NCI-H460 (cell line): ENCODE measurements around the gene U2SURP. TPM values are rescaled to one million over a fixed set of nuclear protein-coding genes. Genes with fewer than 3 reads are reported as not detected.

Experiments used
- DNase-seq: peaks from one replicate; pipeline ENCODE4 v3.0.0-alpha.2; 2016; ENCODE audit warnings: low read depth; ENCODE audit errors: extremely low read depth
- polyA plus RNA-seq: library from polyadenylated mRNA; depleted of rRNA; stranded (reverse); fragments of >200 nt; gene quantifications from 2 replicates; pipeline ENCODE4 v1.2.3, GENCODE V29; 2014; cell fraction: nucleus; rRNA removed
- total RNA-seq: library from RNA; depleted of rRNA; stranded (reverse); fragments of >200 nt; shearing (Covaris generic); gene quantifications from 2 replicates; pipeline ENCODE4 v1.2.3, GENCODE V29; 2014; rRNA removed

The U2SURP gene
- 121 and 122 TPM in 2 replicates for total RNA-seq
- 146 and 163 TPM in 2 replicates for polyA plus RNA-seq

DNA sequence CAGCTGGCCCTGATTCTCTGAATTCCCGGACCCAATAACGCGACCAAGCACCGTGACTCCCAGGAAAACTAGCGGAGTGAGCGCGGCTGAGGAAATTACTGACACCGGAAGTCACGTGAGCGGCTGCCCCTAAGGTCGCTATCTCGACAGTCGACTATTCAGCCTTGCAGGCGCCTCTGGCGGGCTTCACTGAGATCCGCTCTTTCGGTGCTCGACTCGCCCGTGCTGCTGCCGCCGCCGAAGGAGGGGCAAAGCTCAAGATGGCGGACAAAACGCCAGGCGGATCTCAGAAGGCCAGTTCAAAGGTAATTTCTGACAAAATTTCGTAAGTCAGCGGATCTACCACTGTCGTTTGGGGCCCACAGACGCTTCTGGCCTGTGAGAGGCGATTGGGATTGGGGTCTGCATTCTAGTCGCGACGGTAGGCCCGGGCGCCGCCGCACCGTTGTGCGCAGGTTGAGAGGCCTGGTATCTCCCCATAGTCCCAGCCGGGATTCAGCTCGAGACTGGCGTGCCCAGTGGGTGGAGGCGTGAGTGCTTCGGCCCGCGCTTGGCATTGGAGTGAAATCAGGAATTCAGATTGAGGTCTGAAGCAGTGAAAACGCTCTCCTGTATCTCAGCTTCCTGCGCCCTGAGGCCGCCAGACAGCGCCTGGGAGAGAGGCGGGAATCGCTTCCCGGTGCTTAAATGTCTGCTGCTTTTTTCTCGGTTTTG lies at the start of gene U2SURP:
Gene U2SURP, plus strand, starts transcription at position 202 of the 714 bp plus-strand sequence. Its CDS starts 59 bp downstream, at position 261.
- DNase-seq: peak; percentile 95

DNA sequence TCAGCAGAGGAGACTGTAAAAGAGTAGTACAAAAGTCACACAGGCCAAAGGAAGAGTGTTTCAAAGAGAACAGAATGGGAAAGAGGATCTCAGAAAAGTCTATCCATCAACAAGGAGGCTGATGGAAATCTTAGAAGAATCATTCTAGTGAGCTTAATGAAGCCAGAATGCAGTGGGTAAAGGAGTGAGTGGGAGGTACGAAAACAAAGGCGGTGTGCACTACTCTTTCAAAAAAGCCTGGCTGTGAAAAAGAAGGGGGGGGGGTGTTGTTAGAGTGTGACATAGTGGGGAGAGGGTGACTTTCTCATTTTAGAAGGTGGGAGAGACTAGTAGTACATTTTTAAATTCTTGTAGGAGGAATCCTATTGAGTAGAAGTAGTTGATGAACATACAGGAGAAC lies 49.6 kb upstream of the U2SURP start:
- no peak for DNase-seq

- no peak for DNase-seq
Observed at GRCh38 chr3:142952272-142953193, 48.8 kb upstream of the U2SURP start.

DNA sequence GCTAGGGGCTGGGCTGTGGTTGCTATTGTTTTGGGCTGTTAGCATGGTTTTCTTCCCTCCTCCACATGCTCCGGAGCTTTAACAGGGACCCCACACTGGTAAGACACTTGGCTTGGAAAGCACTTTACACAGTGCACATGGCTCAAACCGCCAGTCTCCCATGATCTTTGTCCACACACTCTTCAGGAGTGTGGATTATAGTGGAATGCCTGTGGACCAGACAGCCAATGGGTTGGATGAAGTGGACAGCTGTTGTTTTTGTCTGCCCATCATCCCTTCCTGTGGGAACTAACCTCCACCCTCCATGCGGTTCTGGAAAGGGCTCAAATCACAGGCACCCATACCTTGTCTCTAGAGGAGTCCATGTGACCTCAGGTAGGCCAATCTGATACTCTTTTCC lies 47.9 kb upstream of the U2SURP start:
- no peak for DNase-seq

DNA sequence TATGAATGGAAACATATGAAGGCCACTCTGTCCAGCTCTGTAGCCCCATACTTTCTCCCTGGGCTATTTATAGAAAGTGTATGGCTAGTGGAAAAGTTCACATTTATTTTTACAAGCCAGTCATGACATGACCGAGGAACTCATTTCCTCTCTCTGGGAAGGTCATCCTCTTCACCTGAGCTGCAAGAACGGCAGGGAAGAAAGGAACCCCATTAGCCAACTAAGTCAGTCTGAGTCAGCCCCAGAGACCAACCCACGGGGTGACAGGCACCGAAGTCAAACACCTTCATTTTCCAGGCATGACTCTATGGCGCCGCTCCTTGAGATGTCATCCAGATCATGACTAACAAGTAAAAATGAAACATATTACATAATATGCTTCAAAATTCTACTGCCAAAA lies 42.7 kb upstream of the U2SURP start:
- DNase-seq: no peak

GRCh38 chr3:142960322-142960850 lies 41.0 kb upstream of the U2SURP start:
- no peak for DNase-seq

DNA sequence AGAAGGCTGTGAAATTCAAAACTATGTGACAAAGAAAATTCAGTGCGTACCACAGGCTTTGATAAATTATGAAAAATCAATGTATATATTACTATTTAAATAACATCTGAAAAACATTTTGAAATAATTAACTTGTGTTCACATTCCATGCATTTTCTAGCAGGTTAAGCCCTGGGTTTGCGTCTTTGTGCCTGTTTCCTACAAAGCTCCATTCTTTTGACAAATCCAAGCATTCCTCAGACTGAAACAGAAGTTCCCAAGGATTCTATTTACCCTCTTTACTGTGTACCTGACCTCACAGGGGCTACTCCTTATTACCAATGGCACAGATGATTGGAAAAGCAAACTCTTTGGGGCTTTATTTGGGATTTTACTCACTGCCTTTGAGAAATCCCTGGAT lies 39.8 kb upstream of the U2SURP start:
- DNase-seq: no peak

- no peak for DNase-seq
Observed at GRCh38 chr3:142962175-142962519, 39.2 kb upstream of the U2SURP start.

DNA sequence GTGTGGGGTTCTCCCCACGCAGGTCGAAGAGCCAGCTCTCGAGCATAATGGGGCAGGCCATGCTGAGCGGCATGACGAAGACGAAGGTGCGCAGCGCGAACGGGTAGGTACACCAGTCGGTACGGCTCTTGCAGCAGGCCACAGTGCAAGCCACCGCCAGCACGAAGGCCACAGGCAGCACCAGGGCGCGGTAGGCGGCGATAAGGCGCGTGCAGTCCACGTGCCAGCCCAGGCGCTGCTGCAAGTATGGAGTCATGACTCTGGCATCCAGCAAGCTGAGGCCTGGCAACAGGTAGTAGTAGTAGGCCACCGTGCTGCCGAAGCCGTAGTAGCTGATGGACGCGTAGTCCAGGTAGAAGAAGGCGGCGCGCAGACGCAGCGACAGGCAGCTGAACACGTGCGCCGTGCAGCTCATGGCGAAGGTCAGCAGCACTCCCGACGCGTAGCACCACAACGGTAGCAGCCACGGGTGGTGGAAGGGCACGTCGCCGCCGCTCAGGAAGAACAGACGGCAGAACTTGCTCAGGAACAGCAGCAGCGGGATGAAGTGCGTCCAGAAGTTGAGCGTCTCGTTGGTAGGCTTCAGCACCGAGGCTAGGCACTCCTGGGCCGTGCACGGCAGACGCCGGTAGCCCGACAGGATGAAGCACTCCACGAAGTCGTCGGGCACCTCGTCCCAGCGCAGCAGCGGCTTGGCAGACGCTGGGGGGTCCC lies 38.7 kb upstream of the U2SURP start:
- no peak for DNase-seq

- DNase-seq: no peak
Observed at GRCh38 chr3:142963234-142963515, 38.2 kb upstream of the U2SURP start.

GRCh38 chr3:142963516-142964448 lies 37.6 kb upstream of the U2SURP start, which contains the start of gene PAQR9:
PAQR9 (minus strand) TSS chr3:142963674; CDS start chr3:142963336, 338 bp downstream.
- no peak for DNase-seq

GRCh38 chr3:142965581-142965980 lies 35.8 kb upstream of the U2SURP start:
- DNase-seq: no peak

DNA sequence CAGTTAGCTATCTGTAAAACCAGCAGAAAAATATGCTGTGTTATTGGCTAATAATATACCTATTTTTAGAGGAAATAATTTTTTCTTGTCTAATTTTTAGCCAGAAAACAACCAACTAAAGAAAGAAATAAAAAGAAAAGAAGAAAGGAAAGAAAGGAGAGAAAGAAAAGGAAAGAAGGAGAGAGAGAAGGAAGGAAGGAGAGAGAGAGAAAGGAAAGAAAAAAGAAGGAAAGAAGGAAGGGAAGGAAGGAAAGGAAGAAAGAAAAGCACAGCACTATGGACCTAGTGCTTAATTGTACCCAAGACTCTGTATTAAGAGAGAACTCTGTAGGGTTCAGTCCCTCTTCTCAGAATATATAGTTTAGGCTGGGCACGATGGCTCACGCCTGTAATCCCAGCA lies 34.6 kb upstream of the U2SURP start:
- DNase-seq: no peak

DNA sequence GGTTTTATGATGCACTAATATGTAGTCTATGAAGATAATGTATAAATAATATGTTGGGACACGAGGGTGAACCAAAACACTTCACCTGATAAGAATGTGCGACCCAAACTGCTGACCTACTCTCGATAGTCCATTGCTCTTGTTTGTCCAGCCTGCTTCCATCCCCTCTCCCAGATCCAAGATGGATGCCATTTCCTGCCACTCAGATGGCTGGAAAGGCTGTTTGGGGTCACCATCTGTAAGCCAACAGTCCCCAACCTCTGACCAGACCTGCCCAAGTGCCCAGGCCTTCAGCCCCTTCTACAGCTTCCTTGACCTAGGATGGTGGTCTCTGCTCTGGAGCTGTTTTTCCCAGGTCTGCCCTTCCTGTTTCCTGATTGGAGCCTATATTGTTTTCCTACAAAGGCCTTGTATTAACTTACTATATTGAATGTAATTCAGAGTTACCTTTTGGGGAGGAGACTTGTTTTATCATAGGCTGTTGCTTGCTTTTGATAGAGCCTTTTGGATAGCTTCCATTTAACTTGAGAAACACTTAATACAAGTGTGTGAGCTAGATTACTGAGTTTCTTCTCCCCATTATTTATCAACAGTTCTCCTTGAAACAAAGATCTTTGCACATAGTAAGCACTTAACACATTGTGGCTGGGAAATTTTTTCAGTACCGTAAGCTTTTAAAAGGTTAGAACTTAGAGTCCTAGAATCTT lies 32.9 kb upstream of the U2SURP start:
- no peak for DNase-seq

- DNase-seq: no peak
Observed at GRCh38 chr3:142971431-142971830, 29.9 kb upstream of the U2SURP start.

DNA sequence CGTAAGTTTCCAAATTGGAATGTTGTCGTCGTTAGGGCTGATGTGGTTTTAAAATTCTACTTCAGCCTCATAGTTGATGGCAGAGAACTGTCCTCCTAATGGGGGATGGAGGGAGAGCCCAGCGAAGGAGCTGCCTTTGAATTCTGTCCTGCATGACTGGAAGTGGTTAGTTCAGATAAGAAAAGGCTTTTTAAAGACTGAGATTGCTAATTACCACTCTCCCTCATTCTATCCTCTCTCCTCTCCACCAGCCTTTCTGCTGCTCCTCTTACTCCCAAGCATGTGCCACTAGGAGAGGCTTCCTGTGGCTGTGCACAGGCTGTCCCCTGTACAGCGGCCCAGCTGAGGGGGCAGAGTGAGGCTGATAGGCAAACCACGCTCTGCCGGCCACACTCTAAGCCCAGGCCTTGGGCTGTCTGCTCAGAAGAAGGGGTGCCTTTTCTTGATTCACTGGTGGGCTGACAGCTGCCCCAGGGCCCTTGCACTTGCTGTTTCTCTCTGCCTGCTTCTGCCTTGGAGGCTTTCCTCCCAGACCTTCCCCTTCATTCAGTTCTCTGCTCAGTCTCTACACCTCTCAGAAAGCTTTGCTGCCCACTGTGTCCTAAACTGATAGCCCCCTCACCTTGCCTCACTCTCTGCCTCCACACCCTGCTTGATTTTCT lies 29.1 kb upstream of the U2SURP start:
- no peak for DNase-seq

- DNase-seq: no peak
Observed at GRCh38 chr3:142973217-142974009, 28.0 kb upstream of the U2SURP start.
